GM12878 (cell line): ENCODE measurements around the gene CBX8. TPM values are rescaled to one million over a fixed set of nuclear protein-coding genes. Genes with fewer than 3 reads are reported as not detected.

ENCODE experiments used
- ATF7 ChIP-seq: fragments of 450-650 bp; IDR thresholded peaks from 2 replicates; pipeline ENCODE4 v1.6.1; 2016; ENCODE audit warnings: low read depth, mild to moderate bottlenecking
- EGR1 ChIP-seq, 2 experiments: IDR thresholded peaks; 1 replicate in 1 of 2; 2 replicates in 1 of 2; pipeline ENCODE4 v1.6.1; 2011 to 2012; ENCODE audit warnings: low read depth in 2 of 2, low read length in 2 of 2, borderline replicate concordance in 1 of 2, mild to moderate bottlenecking in 1 of 2, moderate library complexity in 1 of 2
- MXI1 ChIP-seq: fragments of 150-350 bp; IDR thresholded peaks from 2 replicates; pipeline ENCODE4 v1.6.1; 2011; ENCODE audit warnings: low read depth, mild to moderate bottlenecking, inconsistent platforms, low read length, improper control_type of control experiment
- SMC3 ChIP-seq: IDR thresholded peaks from 2 replicates; pipeline ENCODE4 v1.6.1; 2011; ENCODE audit warnings: low read length, improper control_type of control experiment, borderline replicate concordance
- SRF ChIP-seq, 2 experiments: IDR thresholded peaks; 2 replicates each; pipeline ENCODE4 v1.6.1; 2011; ENCODE audit warnings: low read depth in 2 of 2, low read length in 2 of 2, mild to moderate bottlenecking in 1 of 2, moderate library complexity in 1 of 2
- polyA plus RNA-seq, 11 experiments: library from polyadenylated mRNA; depleted of rRNA in 4 of 11; unstranded in 6 of 11; stranded (reverse) in 5 of 11; fragments of >200 nt; fragmentation: Nextera tagmentation in 4 of 11; fragmentation: Illumina TruSeq in 1 of 11; extraction: Ambion mirVana in 4 of 11; extraction: Trizol in 1 of 11; gene quantifications; 1 replicate in 1 of 11; 2 replicates in 10 of 11; pipeline versions ENCODE4 v1.2.1 to v1.2.3, GENCODE V29; 2011 to 2016; ENCODE audit warnings: inconsistent platforms in 2 of 11, missing spikeins in 2 of 11, low read depth in 1 of 11
- total RNA-seq, 4 experiments: library from RNA; depleted of rRNA in 3 of 4; stranded (reverse); fragments of >200 nt in 3 of 4; fragmentation: Illumina TruSeq in 1 of 4; extraction: Trizol in 1 of 4; gene quantifications; 2 replicates each; pipeline versions ENCODE4 v1.2.1 to v1.2.3, GENCODE V29; 2013 to 2021
- TF ChIP-seq, protein P1 (sequence below): IDR thresholded peaks from 2 replicates; pipeline ENCODE4 v1.6.1; 2012; ENCODE audit warnings: mild to moderate bottlenecking, low read depth, low read length
- TF ChIP-seq, protein P2 (sequence below): fragments of 450-650 bp; IDR thresholded peaks from 2 replicates; pipeline ENCODE4 v1.6.1; 2017; ENCODE audit warnings: antibody characterized with exemption, mild to moderate bottlenecking, moderate library complexity
- TF ChIP-seq, protein P3 (sequence below): fragments of 450-650 bp; IDR thresholded peaks from 2 replicates; pipeline ENCODE4 v1.6.1; 2017; ENCODE audit warnings: mild to moderate bottlenecking, moderate library complexity
- TF ChIP-seq, protein P4 (sequence below): fragments of 150-350 bp; IDR thresholded peaks from 2 replicates; pipeline ENCODE4 v1.6.1; 2014; ENCODE audit warnings: mild to moderate bottlenecking, low read depth, low read length

The CBX8 gene
- total and polyA plus RNA-seq, 10 of the 15 experiments (the other 5 are each of a cell fraction or from before 2014, with no cell fraction given): 0.03 to 6.7 (median 1.9) TPM

DNA sequence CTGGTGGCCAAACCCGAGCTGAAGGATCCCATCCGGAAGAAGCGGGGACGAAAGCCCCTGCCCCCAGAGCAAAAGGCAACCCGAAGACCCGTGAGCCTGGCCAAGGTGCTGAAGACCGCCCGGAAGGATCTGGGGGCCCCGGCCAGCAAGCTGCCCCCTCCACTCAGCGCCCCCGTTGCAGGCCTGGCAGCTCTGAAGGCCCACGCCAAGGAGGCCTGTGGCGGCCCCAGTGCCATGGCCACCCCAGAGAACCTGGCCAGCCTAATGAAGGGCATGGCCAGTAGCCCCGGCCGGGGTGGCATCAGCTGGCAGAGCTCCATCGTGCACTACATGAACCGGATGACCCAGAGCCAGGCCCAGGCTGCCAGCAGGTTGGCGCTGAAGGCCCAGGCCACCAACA lies 13.0 kb downstream of the CBX8 start (continued):
- TF ChIP-seq, protein P1, sequence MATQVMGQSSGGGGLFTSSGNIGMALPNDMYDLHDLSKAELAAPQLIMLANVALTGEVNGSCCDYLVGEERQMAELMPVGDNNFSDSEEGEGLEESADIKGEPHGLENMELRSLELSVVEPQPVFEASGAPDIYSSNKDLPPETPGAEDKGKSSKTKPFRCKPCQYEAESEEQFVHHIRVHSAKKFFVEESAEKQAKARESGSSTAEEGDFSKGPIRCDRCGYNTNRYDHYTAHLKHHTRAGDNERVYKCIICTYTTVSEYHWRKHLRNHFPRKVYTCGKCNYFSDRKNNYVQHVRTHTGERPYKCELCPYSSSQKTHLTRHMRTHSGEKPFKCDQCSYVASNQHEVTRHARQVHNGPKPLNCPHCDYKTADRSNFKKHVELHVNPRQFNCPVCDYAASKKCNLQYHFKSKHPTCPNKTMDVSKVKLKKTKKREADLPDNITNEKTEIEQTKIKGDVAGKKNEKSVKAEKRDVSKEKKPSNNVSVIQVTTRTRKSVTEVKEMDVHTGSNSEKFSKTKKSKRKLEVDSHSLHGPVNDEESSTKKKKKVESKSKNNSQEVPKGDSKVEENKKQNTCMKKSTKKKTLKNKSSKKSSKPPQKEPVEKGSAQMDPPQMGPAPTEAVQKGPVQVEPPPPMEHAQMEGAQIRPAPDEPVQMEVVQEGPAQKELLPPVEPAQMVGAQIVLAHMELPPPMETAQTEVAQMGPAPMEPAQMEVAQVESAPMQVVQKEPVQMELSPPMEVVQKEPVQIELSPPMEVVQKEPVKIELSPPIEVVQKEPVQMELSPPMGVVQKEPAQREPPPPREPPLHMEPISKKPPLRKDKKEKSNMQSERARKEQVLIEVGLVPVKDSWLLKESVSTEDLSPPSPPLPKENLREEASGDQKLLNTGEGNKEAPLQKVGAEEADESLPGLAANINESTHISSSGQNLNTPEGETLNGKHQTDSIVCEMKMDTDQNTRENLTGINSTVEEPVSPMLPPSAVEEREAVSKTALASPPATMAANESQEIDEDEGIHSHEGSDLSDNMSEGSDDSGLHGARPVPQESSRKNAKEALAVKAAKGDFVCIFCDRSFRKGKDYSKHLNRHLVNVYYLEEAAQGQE: no peak
- TF ChIP-seq ATF7 (no peak), SMC3 (no peak), EGR1 (IDR thresholded peaks at IDR 0.05; ENCODE audit: borderline replicate concordance in 1 of 2, low read depth in 2 of 2, low read length in 2 of 2) (no peak), MXI1 (no peak), SRF (IDR thresholded peaks at IDR 0.05; ENCODE audit: low read depth in 2 of 2, low read length in 2 of 2) (no peak)
- TF ChIP-seq, protein P2, sequence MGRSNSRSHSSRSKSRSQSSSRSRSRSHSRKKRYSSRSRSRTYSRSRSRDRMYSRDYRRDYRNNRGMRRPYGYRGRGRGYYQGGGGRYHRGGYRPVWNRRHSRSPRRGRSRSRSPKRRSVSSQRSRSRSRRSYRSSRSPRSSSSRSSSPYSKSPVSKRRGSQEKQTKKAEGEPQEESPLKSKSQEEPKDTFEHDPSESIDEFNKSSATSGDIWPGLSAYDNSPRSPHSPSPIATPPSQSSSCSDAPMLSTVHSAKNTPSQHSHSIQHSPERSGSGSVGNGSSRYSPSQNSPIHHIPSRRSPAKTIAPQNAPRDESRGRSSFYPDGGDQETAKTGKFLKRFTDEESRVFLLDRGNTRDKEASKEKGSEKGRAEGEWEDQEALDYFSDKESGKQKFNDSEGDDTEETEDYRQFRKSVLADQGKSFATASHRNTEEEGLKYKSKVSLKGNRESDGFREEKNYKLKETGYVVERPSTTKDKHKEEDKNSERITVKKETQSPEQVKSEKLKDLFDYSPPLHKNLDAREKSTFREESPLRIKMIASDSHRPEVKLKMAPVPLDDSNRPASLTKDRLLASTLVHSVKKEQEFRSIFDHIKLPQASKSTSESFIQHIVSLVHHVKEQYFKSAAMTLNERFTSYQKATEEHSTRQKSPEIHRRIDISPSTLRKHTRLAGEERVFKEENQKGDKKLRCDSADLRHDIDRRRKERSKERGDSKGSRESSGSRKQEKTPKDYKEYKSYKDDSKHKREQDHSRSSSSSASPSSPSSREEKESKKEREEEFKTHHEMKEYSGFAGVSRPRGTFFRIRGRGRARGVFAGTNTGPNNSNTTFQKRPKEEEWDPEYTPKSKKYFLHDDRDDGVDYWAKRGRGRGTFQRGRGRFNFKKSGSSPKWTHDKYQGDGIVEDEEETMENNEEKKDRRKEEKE: no peak
- TF ChIP-seq, protein P3, sequence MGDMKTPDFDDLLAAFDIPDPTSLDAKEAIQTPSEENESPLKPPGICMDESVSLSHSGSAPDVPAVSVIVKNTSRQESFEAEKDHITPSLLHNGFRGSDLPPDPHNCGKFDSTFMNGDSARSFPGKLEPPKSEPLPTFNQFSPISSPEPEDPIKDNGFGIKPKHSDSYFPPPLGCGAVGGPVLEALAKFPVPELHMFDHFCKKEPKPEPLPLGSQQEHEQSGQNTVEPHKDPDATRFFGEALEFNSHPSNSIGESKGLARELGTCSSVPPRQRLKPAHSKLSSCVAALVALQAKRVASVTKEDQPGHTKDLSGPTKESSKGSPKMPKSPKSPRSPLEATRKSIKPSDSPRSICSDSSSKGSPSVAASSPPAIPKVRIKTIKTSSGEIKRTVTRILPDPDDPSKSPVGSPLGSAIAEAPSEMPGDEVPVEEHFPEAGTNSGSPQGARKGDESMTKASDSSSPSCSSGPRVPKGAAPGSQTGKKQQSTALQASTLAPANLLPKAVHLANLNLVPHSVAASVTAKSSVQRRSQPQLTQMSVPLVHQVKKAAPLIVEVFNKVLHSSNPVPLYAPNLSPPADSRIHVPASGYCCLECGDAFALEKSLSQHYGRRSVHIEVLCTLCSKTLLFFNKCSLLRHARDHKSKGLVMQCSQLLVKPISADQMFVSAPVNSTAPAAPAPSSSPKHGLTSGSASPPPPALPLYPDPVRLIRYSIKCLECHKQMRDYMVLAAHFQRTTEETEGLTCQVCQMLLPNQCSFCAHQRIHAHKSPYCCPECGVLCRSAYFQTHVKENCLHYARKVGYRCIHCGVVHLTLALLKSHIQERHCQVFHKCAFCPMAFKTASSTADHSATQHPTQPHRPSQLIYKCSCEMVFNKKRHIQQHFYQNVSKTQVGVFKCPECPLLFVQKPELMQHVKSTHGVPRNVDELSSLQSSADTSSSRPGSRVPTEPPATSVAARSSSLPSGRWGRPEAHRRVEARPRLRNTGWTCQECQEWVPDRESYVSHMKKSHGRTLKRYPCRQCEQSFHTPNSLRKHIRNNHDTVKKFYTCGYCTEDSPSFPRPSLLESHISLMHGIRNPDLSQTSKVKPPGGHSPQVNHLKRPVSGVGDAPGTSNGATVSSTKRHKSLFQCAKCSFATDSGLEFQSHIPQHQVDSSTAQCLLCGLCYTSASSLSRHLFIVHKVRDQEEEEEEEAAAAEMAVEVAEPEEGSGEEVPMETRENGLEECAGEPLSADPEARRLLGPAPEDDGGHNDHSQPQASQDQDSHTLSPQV: no peak
- TF ChIP-seq, protein P4, sequence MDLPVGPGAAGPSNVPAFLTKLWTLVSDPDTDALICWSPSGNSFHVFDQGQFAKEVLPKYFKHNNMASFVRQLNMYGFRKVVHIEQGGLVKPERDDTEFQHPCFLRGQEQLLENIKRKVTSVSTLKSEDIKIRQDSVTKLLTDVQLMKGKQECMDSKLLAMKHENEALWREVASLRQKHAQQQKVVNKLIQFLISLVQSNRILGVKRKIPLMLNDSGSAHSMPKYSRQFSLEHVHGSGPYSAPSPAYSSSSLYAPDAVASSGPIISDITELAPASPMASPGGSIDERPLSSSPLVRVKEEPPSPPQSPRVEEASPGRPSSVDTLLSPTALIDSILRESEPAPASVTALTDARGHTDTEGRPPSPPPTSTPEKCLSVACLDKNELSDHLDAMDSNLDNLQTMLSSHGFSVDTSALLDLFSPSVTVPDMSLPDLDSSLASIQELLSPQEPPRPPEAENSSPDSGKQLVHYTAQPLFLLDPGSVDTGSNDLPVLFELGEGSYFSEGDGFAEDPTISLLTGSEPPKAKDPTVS: no peak
